ENCODE results near the gene C22orf42.
A peak's percentile ranks its signal among the peaks of the same experiment; 100 is the strongest.
"Not testable (repeated sequence)": the region's sequence is repeated elsewhere in the genome, so short reads cannot be mapped to it uniquely, and the experiment has no call there.

The C22orf42 gene

GRCh38 chr22:32183625-32184024 is 24.5 kb upstream of the C22orf42 start:
- DNase-seq (ENCODE audit: low read depth): no peak

DNA sequence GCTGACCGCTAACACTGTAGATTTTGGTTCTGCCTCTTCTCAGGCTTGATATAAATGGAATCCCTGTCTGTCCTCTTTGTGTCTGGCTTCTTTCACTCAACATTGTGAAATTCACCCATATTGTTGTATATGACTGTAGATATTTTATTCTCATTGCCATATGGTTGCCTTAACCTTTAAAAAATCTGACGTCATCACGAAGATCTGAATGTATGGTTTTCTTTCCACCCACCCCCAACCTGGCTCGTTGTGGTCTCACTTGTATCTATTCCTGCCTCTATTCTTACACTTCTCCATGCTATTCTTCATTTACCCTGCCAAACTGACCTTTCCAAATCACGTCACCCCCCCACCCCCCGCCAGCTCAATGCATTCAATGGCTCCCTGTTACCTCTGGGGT is 21.9 kb upstream of the C22orf42 start:
- no peak for DNase-seq (ENCODE audit: low read depth)

- no peak for DNase-seq (ENCODE audit: low read depth)
Observed at GRCh38 chr22:32177221-32177765, 18.2 kb upstream of the C22orf42 start.

- DNase-seq (ENCODE audit: low read depth): no peak
Observed at GRCh38 chr22:32175683-32176644, 16.9 kb upstream of the C22orf42 start.

- DNase-seq (ENCODE audit: low read depth): no peak
Observed at GRCh38 chr22:32175115-32175514, 16.0 kb upstream of the C22orf42 start.

DNA sequence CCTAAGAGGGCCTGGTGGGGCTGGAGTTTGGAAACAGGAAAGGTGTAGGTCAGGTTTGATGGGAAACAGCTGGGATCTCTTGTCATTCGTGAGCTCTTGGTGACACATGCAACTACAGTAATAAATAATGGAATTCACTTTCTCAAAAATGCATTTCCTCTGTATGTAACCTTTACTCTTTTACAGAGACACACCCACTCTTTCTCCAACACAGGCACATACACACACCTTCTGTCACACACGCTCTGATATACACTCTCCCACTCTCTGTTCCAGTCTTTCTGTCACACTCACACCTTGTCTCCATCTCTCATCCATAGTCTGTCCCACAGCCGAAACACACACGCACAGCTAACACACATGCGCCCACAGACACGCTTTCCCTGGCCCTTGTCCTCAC is 6.6 kb upstream of the C22orf42 start:
- DNase-seq (ENCODE audit: low read depth): no peak

DNA sequence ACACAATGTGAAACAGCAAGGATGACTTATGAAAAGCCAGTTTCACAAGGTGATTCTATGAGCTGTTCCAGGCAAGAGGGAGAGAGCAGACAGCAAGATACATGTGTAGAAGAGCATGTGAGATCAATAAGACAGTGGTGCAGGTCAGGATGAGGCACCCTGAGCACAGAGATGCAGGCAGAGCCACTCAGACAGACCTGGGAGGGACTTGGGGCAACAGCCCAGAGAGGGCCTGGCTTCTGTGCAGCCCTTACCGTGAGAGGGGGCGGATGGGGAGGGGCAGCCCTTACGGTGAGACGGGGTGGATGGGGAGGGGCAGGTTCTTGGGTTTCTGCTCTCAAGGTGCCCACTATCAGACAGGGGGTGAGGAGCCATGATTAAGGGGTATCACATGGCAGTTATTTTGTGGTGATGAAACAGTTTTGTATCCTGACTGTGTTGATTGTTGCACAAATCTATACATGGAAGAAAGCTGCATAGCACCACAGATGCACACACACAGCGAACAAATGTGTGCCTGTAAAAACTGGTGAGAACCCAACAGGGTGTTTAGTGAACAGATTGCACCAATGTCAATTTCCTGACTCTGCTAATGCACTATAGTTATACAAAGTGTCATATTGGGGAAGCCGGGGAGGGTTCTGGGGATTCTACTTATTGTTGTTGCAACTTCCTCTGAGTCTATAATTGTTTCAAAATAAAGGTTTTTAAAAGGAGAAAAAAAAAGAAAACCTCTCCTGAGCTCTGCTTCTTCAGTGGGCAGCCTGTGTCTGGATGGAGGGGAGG is 5.2 kb upstream of the C22orf42 start:
- no peak for DNase-seq (ENCODE audit: low read depth)

GRCh38 chr22:32160411-32160810 is 1.3 kb upstream of the C22orf42 start:
- DNase-seq (ENCODE audit: low read depth): not testable (repeated sequence)

DNA sequence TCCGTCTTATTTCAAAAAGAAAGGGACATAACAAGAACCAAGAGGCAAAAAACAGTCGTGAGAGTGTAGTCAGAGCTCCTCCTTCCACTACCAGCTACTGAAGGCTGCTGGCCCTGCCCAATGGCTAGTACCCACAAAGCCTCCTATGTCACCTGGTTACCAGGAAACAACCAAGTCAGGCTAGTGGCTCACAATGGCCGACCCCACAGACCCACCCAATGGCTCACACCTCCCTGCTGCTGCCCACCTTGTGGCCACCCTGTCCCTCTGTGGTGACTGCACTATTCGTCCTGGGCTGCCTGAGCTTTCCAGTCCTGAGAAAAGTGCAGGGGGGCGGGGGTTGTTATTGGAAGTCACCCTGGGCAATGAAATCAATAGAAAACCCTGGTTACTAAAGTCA is 1.5 kb downstream of the C22orf42 start:
- DNase-seq (ENCODE audit: low read depth): not testable (repeated sequence)

GRCh38 chr22:32154727-32155126 is 4.4 kb downstream of the C22orf42 start:
- DNase-seq (ENCODE audit: low read depth): not testable (repeated sequence)

DNA sequence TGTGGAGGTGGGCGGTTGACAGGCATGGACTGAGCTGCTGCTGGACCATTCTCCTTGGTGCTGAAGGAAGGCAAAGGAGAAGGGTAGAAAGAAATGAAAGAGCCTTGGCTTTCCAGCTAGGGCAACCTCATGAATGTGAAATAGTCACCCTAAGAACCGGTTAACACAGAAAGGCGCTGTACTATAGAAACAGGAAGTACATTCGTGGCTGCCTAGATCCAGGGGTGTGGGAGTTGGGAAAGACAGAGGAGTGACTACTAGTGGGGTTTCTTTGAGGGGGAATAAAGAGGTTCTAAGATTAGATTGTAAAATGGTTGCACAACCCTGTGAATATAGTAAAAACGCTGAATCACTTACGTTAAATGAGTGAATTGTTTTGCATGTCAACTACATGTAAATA is 7.5 kb downstream of the C22orf42 start:
- not testable (repeated sequence) for DNase-seq (ENCODE audit: low read depth)

GRCh38 chr22:32150647-32151046 is 8.5 kb downstream of the C22orf42 start:
- not testable (repeated sequence) for DNase-seq (ENCODE audit: low read depth)

DNA sequence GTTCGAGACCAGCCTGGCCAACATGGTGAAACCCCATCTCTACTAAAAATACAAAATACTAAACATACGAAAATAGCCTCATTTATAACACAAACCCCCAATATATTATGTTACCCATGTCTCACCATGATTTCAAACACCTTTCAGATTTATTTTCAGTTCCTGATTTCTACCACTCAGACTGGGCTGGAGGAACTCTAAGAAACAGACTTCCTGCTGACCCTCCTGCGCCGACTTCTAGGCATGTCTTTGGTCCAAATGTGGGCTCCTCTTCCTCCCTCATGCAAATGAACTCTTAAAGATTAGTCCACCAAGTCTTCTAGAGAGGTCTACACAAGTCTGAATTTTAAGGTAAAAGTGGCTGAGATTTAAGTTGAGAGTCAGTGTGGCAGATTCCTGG is 10.7 kb downstream of the C22orf42 start:
- not testable (repeated sequence) for DNase-seq (ENCODE audit: low read depth)

- DNase-seq (ENCODE audit: low read depth): not testable (repeated sequence)
Observed at GRCh38 chr22:32147128-32147527, 12.0 kb downstream of the C22orf42 start.

DNA sequence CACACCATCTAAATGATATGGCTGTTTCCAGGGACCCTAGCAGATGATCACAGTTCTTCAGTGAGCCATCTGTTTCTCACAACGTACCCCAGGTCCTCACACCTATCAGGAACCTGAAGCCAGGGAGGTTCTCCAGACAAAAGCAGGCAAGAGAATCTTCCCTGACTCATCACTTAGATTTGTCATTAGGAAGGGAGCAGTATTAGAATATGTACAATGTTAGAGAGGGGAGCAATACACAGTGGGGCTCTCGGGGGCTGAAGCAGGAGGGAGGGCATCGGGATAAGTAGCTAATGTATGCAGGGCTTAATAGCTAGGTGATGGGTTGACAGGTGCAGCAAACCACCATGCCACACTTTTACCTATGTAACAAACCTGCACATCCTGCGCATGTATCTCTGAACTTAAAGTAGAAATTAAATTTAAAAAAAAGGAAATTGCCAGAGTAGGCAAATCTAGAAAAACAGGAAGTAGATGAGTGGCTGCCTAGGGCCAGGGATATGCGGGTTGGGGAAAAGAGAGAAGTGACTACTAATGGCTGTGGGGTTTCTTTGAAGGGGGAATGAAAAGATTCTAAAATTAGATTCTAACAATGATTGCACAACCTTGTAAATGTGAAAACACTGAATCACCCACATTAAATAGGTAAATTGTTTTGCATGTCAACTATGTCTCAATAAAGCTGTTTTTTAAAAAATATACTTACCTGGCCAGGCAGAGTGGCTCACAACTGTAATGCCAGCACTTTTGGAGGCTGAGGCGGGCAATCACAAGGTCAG is 14.4 kb downstream of the C22orf42 start:
- DNase-seq (ENCODE audit: low read depth): no peak

- DNase-seq (ENCODE audit: low read depth): no peak
Observed at GRCh38 chr22:32142600-32142999, 16.5 kb downstream of the C22orf42 start.

DNA sequence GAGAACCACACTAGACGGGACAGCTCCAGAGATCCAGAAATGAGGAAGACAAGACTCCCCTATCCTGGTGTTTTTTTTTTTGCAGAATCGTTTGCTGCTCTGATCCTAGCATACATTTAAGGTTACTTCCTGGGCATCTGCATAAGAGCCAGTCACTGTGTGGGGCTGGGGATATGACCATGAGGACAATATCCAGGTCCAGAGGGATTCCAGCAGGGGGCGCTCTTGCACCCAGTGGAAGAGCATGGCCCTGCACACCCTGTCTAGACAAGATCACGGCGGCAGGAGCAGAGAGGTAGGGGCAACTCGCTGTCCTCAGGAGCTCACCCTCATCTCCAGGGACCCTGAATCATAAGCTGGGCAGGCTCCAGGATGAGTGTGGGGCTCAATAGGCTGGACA is 18.4 kb downstream of the C22orf42 start:
- DNase-seq (ENCODE audit: low read depth): not testable (repeated sequence)

DNA sequence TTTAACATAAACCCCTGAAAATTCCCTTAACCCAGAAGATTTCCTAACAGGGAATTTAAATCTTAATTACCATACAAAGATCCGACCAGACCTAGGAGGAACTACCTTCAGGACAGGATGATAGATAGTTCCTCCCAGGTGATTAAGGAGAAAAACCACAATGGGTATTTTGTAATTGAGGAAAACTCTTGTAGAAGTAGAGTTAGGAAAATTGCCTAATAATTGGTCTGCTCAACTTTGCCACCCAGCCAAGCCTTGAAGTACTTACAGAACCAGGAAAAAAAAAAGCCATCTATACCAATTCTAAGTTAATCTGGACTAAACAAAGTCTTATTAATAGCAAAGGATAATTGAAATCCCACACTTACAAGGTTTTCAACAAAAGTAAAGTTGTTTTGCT is 20.5 kb downstream of the C22orf42 start:
- DNase-seq (ENCODE audit: low read depth): not testable (repeated sequence)

- not testable (repeated sequence) for DNase-seq (ENCODE audit: low read depth)
Observed at GRCh38 chr22:32137731-32138324, 21.3 kb downstream of the C22orf42 start.

GRCh38 chr22:32136881-32137280 is 22.2 kb downstream of the C22orf42 start:
- not testable (repeated sequence) for DNase-seq (ENCODE audit: low read depth)

GRCh38 chr22:32135958-32136357 is 23.1 kb downstream of the C22orf42 start:
- DNase-seq (ENCODE audit: low read depth): peak; percentile 42
